GM19467 (cell line): ENCODE data around the gene PPP4R3A.
"Not testable (repeated sequence)": the region's sequence is repeated elsewhere in the genome, so short reads cannot be mapped to it uniquely, and the experiment has no call there.

ENCODE experiments used
- ATAC-seq: cut with Tn5 transposase; IDR thresholded peaks from one replicate; pipeline ENCODE4 v1.9.1; 2021; ENCODE audit warnings: mild to moderate bottlenecking, moderate library complexity; ENCODE audit not compliant: unreplicated experiment

The PPP4R3A gene

GRCh38 chr14:91444335-91445020, 65.6 kb downstream of the PPP4R3A start:
- ATAC-seq = no peak

- ATAC-seq = no peak
These were observed 70.8 kb downstream of the PPP4R3A start for GRCh38 chr14:91439345-91439744.

GRCh38 chr14:91438845-91439244, 71.3 kb downstream of the PPP4R3A start:
- ATAC-seq = no peak

- not testable (repeated sequence) for ATAC-seq
These were observed 73.8 kb downstream of the PPP4R3A start for GRCh38 chr14:91436266-91436665.

GRCh38 chr14:91429385-91429784, 80.7 kb downstream of the PPP4R3A start:
- ATAC-seq = no peak

- ATAC-seq = not testable (repeated sequence)
These were observed 81.2 kb downstream of the PPP4R3A start for GRCh38 chr14:91428931-91429330.

GRCh38 chr14:91425531-91425944, 84.6 kb downstream of the PPP4R3A start:
- not testable (repeated sequence) for ATAC-seq

- no peak for ATAC-seq
These were observed 85.1 kb downstream of the PPP4R3A start for GRCh38 chr14:91424813-91425530.

GRCh38 chr14:91420686-91421085, 89.4 kb downstream of the PPP4R3A start:
- no peak for ATAC-seq

GRCh38 chr14:91419451-91419850, 90.7 kb downstream of the PPP4R3A start:
- no peak for ATAC-seq

GRCh38 chr14:91419044-91419397, 91.1 kb downstream of the PPP4R3A start:
- ATAC-seq = no peak

GRCh38 chr14:91418387-91419043, 91.6 kb downstream of the PPP4R3A start:
- no peak for ATAC-seq

GRCh38 chr14:91417983-91418386, 92.1 kb downstream of the PPP4R3A start:
- ATAC-seq = peak; percentile 17

GRCh38 chr14:91417120-91417982, 92.8 kb downstream of the PPP4R3A start, which contains the start of gene CCDC88C:
Gene CCDC88C (minus strand): TSS chr14:91417820. CDS start chr14:91417690, 130 bp downstream.
- peak; percentile 48 for ATAC-seq

GRCh38 chr14:91416744-91417119, 93.4 kb downstream of the PPP4R3A start:
- ATAC-seq = no peak

GRCh38 chr14:91415794-91416743, 94.0 kb downstream of the PPP4R3A start:
- ATAC-seq = peak; percentile 60

GRCh38 chr14:91414475-91414833, 95.7 kb downstream of the PPP4R3A start:
- no peak for ATAC-seq

GRCh38 chr14:91413547-91414474, 96.3 kb downstream of the PPP4R3A start:
- no peak for ATAC-seq

- no peak for ATAC-seq
These were observed 97.2 kb downstream of the PPP4R3A start for GRCh38 chr14:91412939-91413338.
